GM21825 (cell line): ENCODE results near the gene GNAQ.

Source experiments
- ATAC-seq: cut with Tn5 transposase; IDR thresholded peaks from one replicate; pipeline ENCODE4 v1.9.1; 2021; ENCODE audit warnings: mild to moderate bottlenecking, moderate library complexity; ENCODE audit not compliant: unreplicated experiment

Gene GNAQ

GRCh38 chr9:78004478-78005229 is 27.0 kb downstream of the GNAQ start:
- no peak for ATAC-seq

GRCh38 chr9:78003730-78004129 is 27.9 kb downstream of the GNAQ start:
- ATAC-seq = no peak

- ATAC-seq = no peak
Measured at GRCh38 chr9:78001946-78002731, 29.5 kb downstream of the GNAQ start.

DNA sequence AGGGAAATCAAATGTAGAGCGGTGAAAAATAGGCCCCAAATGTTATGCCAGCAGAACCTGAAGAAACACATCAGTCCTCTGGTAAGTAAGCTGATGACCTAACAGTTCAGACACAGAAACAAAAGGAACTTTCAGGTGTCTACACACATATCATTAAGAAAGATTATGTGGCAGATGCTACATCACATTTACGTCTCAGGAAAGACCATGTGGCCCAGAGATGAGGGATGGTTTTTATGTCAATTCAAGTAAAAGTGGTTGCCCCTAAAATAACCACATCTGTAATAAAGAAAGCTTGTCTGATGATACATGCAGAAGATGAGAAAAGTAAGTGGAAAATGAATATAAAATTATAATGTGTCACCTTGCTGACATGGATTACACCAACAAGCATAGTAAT is 31.4 kb downstream of the GNAQ start:
- ATAC-seq = no peak

DNA sequence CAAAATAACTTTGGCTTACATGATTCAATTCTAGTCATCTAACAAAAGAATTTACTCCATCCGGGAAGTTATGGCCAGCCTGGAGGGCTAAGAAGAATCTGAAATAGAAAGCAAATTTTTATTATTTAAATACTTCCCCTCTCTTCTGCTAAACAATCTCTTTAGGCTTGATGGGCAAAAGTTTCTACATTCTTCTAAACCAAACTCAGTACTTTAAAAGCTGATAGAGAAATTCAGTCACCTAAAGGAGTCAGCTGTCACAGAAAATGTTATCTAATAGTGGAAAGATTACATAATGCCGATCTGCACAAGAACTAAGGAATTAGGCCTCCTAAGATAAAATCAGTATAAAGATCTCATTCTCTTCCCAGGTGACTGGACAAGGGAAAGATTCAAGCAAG is 32.4 kb downstream of the GNAQ start:
- no peak for ATAC-seq

DNA sequence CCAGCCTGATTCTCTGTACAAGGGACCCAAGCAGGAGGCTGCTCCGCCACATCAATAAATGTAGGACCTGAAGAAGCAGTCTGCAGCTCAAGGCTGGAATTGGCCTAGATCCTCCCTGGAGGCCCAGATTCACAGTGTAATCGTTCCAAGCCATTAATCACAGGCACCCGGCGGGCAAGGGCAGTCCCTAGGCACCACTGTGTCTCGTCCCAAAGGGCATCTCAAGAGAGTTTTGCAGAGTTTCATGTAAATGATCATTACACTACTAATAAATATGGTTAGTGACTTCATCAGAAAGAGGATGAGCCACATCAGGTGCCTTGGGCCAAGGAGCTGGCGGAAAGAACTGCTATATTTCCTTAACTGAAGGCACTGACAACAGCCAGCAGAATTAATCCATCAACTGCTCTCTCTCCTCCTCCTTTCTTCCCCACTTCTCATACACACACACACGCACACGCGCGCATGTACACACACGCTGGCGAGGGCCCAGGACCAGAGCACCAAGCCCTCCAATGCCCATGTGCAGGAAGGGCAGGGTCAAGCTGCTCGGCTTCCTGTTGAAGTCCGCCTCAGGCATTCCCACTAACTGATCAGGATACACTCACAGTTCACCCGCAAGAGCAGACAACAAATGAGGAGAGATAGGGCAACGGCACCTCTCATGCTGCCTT is 33.9 kb downstream of the GNAQ start:
- ATAC-seq = no peak

GRCh38 chr9:77996696-77997095 is 34.9 kb downstream of the GNAQ start:
- ATAC-seq = no peak

DNA sequence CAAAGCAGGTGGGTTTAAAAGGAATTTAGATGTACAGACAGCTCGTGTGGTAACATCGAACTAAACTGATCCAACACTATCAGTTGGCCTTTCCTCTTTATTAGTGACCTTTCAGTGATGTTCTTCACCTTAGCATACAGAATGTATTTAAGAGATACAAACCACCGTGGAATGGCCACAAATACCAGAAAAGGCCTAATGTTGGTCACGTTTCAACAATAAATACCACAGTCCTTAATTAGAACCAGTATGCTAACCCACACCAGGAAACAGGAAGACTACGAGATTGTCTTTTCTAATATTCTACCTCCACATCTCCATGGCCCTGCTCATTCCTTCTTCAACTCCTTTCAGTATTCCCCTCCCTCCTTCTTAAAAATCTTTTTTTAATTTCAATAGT is 40.4 kb downstream of the GNAQ start:
- no peak for ATAC-seq

DNA sequence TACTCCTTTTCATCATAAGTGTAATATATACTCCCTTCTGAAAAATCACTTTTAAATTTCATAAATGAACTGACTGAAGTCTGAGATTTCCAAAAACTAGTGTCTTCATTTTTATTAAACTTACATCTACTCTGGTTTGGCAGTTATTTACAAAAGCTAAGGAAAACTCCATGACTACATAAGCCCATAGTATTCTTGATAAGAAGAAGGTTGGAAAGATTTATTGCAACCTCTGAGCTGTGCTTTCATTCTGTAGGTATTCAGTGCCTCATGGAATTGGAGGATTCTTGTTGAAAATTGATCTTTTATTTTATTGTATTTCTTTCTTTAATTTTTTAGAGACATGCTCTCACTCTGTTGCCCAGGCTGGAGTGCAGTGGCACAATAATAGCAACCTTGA is 41.7 kb downstream of the GNAQ start:
- ATAC-seq = no peak

DNA sequence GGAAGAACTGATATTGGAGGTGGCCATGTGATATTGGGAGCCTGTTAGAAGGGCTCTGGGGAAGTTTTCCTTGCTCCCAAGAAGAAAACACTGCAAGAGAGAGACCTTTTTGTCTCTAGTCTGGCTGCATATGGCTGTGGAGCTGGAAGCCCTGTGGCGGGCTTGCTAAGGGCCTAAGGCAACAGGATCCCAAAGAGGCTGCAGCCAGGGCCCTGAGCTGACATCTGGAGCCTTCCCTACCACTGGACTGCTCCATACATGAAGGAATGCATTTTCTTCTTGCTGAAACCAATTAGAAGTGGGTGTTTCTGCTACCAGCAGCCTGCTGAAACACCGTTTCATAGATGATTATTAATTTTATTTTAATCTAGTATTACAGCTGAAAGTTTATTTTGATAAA is 42.2 kb downstream of the GNAQ start:
- ATAC-seq = no peak

- no peak for ATAC-seq
Measured at GRCh38 chr9:77988630-77989029, 43.0 kb downstream of the GNAQ start.

DNA sequence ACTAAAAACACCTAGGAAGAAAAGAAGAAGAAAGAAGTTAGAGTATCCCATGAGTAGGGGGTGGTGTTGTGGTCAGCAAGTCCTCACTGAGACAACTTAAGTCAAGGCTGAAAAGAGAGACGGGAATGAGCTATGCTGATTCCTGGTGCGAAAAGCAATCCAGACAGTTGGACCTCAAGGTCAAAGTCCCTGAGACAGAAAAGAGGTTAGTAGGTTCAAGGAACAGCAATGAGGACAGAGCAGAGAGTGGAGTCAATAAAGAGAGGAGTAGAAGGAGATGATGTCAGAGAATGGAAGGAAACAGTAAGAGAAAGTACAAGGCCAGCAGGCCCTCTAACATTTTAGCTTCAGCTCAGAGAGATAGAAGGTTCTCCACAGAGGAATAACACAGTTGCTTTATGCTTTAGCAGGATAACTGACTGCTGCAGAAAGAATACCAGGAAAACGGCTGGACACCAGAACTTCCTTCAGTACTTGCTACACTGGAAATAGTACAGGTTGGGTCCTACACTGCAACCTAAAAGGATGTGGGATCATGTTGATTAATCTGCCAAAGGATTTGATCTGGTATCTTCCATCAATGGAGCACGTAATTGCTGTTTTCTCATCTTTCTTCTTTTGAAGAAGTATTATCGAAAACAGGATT is 43.6 kb downstream of the GNAQ start:
- ATAC-seq = no peak

DNA sequence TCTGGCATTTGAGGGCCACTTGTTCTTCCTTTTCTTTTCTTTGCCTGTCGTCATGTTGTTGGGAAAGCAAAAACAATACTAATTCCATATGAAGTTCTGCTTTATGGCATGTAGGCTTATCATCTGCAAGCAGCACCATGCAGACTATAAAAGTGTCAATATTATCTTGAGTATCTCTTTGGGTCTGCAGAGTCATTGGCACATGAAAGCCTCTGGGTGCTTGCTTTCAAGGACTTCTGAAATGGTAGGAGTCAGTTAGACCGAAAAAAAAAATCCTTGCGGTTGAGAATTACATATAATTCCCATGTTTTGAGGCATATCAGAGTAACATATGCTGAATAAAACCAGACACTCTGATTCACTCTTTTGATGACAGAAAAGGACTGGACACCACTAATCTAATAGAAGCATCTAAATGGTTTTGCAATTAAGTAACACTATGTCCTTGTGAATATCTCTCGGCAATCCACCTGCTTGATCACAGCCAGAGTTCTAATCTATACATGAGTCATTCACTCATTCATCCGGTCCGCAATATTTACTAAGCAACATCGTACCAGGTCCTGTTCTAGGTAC is 44.4 kb downstream of the GNAQ start:
- ATAC-seq = no peak

GRCh38 chr9:77985996-77986395 is 45.6 kb downstream of the GNAQ start:
- no peak for ATAC-seq

DNA sequence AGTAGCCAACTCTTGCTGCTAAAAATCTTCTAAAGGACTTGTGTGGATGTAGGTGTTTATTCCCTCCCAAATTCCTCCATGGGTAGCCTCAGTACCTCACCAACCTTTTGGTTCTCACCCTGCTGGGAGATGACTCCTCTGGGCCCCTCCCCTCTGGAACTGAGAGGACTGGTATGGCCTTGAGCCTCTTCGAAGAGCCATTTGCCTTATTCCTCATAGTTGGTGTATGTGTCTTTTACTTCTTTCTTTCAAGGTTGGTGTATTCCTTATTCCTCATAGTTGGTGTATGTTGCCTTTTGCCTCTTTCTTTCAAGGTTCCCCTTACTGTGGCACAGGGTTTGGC is 48.3 kb downstream of the GNAQ start:
- no peak for ATAC-seq

DNA sequence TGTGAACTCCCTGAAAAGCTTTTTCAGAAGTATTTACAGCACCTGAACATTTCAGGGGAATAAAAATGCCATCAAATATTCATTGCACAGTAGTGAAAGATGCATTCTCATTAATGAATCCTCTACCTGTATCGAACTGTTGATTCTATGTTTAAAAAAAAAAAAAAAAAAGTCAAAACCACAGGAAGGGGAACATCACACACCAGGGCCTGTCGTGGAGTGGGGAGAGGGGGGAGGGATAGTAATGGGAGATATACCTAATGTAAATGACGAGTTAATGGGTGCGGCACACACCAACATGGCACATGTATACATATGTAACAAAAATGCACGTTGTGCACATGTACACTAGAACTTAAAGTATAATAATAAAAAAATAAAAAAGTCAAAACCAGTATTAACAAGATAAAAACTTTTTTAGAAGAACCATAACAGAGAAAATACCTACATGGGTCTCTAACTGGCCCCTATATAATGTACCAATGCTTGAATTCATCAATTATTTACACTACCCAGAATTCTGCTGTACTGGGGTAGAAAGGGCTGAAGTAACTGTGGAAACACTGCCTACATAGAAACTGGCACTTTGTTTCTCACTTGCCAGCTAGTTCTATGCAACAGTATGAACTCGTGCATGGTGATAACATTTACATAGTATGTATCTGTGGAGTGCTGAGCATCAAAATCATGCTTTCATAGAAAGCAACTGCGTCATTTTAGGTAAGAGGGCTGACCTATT is 48.9 kb downstream of the GNAQ start:
- no peak for ATAC-seq

DNA sequence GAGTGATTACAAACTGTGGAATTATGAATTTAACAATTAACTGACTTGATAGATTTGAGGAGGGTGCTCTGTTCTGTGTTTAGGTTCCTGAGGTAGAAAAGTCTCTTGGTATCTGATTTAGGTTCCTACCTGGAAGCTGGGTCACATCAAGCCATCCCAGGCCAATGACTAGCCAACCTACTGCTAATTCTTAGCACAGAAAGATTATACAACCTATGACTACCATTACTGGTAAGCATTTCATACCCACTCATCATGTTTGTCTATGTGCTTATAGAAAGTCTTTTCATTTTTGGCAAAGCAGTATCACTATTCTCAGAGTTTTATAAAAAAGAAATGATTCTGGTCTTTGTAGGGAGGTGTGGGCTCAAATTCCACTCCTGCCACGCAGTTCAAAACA is 49.7 kb downstream of the GNAQ start:
- no peak for ATAC-seq

DNA sequence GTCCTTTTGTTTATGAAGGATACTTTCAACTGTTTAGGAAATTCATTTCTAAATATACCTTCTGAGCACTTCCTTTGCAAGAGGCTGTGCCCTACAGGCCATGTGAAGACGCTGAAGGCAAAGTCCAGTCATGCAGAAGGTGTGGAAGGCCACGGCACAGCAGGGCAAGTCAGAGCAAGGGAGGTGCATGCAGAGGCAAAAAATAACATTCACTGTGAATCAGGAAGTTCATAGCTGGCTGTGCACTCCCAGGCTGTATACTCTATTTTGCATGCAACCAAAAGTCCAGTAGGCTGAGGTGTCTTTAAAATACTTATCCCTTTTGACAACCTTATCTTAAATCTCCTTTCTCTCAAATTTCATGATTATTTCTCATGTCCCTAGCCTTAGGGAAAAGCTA is 50.3 kb downstream of the GNAQ start:
- no peak for ATAC-seq

DNA sequence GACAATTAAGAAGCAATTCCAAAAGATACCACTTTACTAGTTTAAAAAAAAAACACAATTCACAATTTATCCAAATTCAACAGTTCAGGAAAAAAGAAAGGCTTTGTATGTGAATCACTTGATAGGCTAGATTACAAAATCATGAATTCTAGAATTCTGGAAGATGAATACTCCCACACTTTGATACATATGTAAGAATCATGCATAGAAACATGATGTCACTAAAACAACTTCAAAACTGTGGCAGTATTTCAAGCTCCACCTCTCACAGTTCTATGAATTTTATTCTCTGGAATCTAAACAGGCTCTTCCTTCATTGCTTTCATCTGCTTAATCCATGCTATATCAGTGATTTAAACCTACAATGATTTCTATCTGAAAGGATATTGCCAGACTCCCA is 51.0 kb downstream of the GNAQ start:
- no peak for ATAC-seq

- ATAC-seq = no peak
Measured at GRCh38 chr9:77978086-77978781, 53.4 kb downstream of the GNAQ start.
